NCI-H1105 (cell line): Measurements from ENCODE around the gene NCK2.

Experiments used
- DNase-seq: peaks from one replicate; lab custom pipeline; 2025; lab: John Stamatoyannopoulos, UW

Gene NCK2

GRCh38 chr2:105814291-105814940, 69.7 kb downstream of the NCK2 start:
- no peak for DNase-seq

- DNase-seq = no peak
Measured at GRCh38 chr2:105815401-105815800, 70.7 kb downstream of the NCK2 start.

- DNase-seq = no peak
Measured at GRCh38 chr2:105820151-105820550, 75.4 kb downstream of the NCK2 start.

GRCh38 chr2:105820691-105821090, 76.0 kb downstream of the NCK2 start:
- DNase-seq = no peak

GRCh38 chr2:105821428-105822125, 76.9 kb downstream of the NCK2 start:
- DNase-seq = no peak

- DNase-seq = no peak
Measured at GRCh38 chr2:105822186-105822585, 77.5 kb downstream of the NCK2 start.

- no peak for DNase-seq
Measured at GRCh38 chr2:105824446-105824845, 79.7 kb downstream of the NCK2 start.

- DNase-seq = no peak
Measured at GRCh38 chr2:105827351-105828096, 82.8 kb downstream of the NCK2 start.

GRCh38 chr2:105828558-105828957, 83.8 kb downstream of the NCK2 start:
- DNase-seq = no peak

GRCh38 chr2:105834931-105835330, 90.2 kb downstream of the NCK2 start:
- DNase-seq = no peak

- DNase-seq = no peak
Measured at GRCh38 chr2:105836341-105836740, 91.6 kb downstream of the NCK2 start.

- no peak for DNase-seq
Measured at GRCh38 chr2:105836840-105837692, 92.4 kb downstream of the NCK2 start.

GRCh38 chr2:105839793-105840192, 95.1 kb downstream of the NCK2 start:
- no peak for DNase-seq

- DNase-seq = no peak
Measured at GRCh38 chr2:105840933-105841332, 96.2 kb downstream of the NCK2 start.

GRCh38 chr2:105841551-105841950, 96.8 kb downstream of the NCK2 start:
- DNase-seq = no peak

- DNase-seq = no peak
Measured at GRCh38 chr2:105842555-105842954, 97.8 kb downstream of the NCK2 start.

- no peak for DNase-seq
Measured at GRCh38 chr2:105843476-105844374, 99.0 kb downstream of the NCK2 start.

GRCh38 chr2:105845976-105846375, 101.3 kb downstream of the NCK2 start:
- no peak for DNase-seq

GRCh38 chr2:105847056-105847455, 102.3 kb downstream of the NCK2 start:
- DNase-seq = no peak

GRCh38 chr2:105848367-105848766, 103.7 kb downstream of the NCK2 start:
- no peak for DNase-seq
